ENCODE data around the gene SAAL1.

GRCh38 chr11:18088966-18089365 lies 16.9 kb downstream of the SAAL1 start:
- TF ChIP-seq CTCF (conservative IDR thresholded peaks at IDR 0.05 in 1 of 2, IDR thresholded peaks at IDR 0.05 in 1 of 2; ENCODE audit: extremely low read depth in 1 of 2, insufficient read depth in 1 of 2, low read depth in 1 of 2, low read length in 2 of 2) (no peak), EZH2 (IDR thresholded peaks at IDR 0.05; ENCODE audit: borderline replicate concordance, low read length) (no peak)

Measured in mammary epithelial cell (primary cell).